ENCODE data around the gene DYNLRB1. TPM values are rescaled to one million over a fixed set of nuclear protein-coding genes. Genes with fewer than 3 reads are reported as not detected.
"Not testable (repeated sequence)": the region's sequence is repeated elsewhere in the genome, so short reads cannot be mapped to it uniquely, and the experiment has no call there.

The DYNLRB1 gene
- total RNA-seq, 5 donors from 2014 or later (not counting 1 experiment from before 2014, with no cell fraction given): 49.6 to 83.6 (median 73.8) TPM

DNA sequence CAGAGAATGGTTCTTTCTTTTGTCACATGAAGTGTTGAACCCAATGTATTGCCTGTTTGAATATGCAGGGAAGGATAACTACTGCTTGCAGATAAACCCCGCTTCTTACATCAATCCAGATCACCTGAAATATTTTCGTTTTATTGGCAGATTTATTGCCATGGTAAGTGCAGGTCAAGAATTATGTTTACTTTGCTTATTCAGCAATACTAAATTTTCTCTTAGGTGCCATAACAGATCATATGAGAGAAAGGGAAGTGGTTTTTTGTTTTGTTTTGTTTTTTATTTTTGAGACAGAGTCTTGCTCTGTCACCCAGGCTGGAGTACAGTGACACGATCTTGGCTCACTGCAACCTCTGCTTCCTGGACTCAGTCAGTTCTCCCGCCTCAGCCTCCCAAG, 36.6 kb upstream of the DYNLRB1 start:
- Mint-ChIP-seq H3K27me3 (no peaks in the 10 kb centered on the region), H3K36me3 (peaks cover 67% of the 10 kb centered on the region), H3K4me1 (peaks cover 7 to 9% (median 8%) of the 10 kb centered on the region in 3 donors), H3K9me3 (peaks cover 0 to 8% (median 0%) of the 10 kb centered on the region in 3 donors), H3K4me3 (no peak overlapping the region), H3K27ac (no peak overlapping the region)
- H3K36me3 ChIP-seq (ENCODE audit: control insufficient read depth in 2 of 2, extremely low read depth in 1 of 2, insufficient read depth in 1 of 2, low read length in 1 of 2): peaks cover 14 to 49% of the 10 kb centered on the region in 2 donors
- H3K27ac ChIP-seq (ENCODE audit: low read length): no peak overlapping the region
- ChIA-PET POLR2A (no interaction called here), CTCF (interaction anchor here in 1 of 2 donors (0.6 kb wide), 1 partner anchor 130 kb away, joined by 4 read pairs; no protein-coding TSS in a partner anchor)
- H3K4me1 ChIP-seq (ENCODE audit: control insufficient read depth in 1 of 2, extremely low read depth in 1 of 2, insufficient read depth in 2 of 2, low read length in 2 of 2): no peaks in the 10 kb centered on the region
- H3K9me3 ChIP-seq: no peaks in the 10 kb centered on the region
- no peaks in the 10 kb centered on the region for H3K27me3 ChIP-seq (replicated peaks in 1 of 2; ENCODE audit: control insufficient read depth in 2 of 2, extremely low read depth in 1 of 2, insufficient read depth in 2 of 2, low read length in 1 of 2)
- no peak for ATAC-seq (replicated peaks in 1 of 4)
- H3K4me3 ChIP-seq (ENCODE audit: control insufficient read depth in 1 of 2, extremely low read depth in 1 of 2, low read length in 1 of 2): no peak overlapping the region
- WGBS (ENCODE audit: insufficient coverage): no CpG with 5 or more reads among the region's 4 CpGs
- no peak for DNase-seq

DNA sequence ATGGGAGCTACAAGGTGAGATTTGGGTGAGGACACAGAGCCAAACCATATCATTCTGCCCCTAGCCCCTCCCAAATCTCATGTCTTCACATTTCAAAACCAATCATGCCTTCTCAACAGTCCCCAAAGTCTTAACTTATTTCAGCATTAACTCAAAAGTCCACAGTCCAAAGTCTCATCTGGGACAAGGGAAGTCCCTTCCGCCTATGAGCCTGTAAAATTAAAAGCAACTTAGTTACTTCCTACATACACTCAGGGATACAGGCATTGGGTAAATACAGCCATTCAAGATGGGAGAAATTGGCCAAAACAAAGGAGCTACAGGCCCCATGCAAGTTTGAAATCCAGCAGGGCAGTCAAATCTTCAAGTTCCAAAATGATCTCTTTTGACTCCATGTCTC, 34.1 kb upstream of the DYNLRB1 start:
- H3K4me1 ChIP-seq (ENCODE audit: control insufficient read depth in 1 of 2, extremely low read depth in 1 of 2, insufficient read depth in 2 of 2, low read length in 2 of 2); H3K4me1 Mint-ChIP-seq; H3K4me3 ChIP-seq (ENCODE audit: control insufficient read depth in 1 of 2, extremely low read depth in 1 of 2, low read length in 1 of 2); CTCF ChIA-PET; ATAC-seq (replicated peaks in 1 of 4); H3K4me3 Mint-ChIP-seq; DNase-seq; H3K27me3 ChIP-seq (replicated peaks in 1 of 2; ENCODE audit: control insufficient read depth in 2 of 2, extremely low read depth in 1 of 2, insufficient read depth in 2 of 2, low read length in 1 of 2); H3K9me3 ChIP-seq; H3K9me3 Mint-ChIP-seq; H3K27me3 Mint-ChIP-seq; H3K27ac Mint-ChIP-seq; POLR2A ChIA-PET; H3K27ac ChIP-seq (ENCODE audit: low read length): not testable (repeated sequence)
- H3K36me3 ChIP-seq (ENCODE audit: control insufficient read depth in 2 of 2, extremely low read depth in 1 of 2, insufficient read depth in 1 of 2, low read length in 1 of 2): peaks cover 14 to 57% of the 10 kb centered on the region in 2 donors
- peaks cover 66% of the 10 kb centered on the region for H3K36me3 Mint-ChIP-seq
- WGBS (ENCODE audit: insufficient coverage): no CpG with 5 or more reads among the region's 1 CpG

- not testable (repeated sequence) for H3K9me3 Mint-ChIP-seq; H3K27me3 ChIP-seq (replicated peaks in 1 of 2; ENCODE audit: control insufficient read depth in 2 of 2, extremely low read depth in 1 of 2, insufficient read depth in 2 of 2, low read length in 1 of 2); H3K27ac Mint-ChIP-seq
Measured at GRCh38 chr20:34483585-34484220, 32.5 kb upstream of the DYNLRB1 start.

DNA sequence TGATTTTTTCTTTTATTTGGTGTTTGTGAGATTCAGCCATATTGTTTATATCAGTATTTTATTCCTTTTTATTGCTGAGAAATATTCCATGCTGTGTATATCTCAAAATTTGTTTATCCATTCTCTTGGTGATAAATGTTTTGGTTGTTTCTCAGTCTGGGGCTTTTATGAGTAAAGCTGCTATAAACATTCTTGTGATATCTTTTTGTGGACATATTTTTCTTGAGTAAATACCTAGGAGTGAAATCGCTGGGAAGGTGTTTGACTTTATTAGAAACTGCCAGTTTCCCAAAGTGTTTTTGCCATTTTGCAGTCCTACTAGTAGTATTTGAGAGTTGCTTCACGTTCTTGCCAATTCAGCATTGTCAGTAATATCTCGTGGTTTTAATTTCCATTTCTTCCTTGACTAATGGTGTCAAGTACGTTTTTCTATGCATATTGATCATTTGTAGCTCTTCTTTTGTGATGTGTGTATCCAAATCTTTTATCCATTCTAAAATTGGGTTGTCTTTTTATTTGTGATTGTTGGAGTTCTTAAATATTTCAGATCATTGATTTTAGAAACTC, 31.1 kb upstream of the DYNLRB1 start:
- 86% methylated on average over 2 of the region's 4 CpGs for WGBS (ENCODE audit: insufficient coverage)
- H3K27ac Mint-ChIP-seq: no peak overlapping the region
- ChIA-PET CTCF (no interaction called here), POLR2A (interaction anchor here (0.6 kb wide), 3 partner anchors 10 to 1605 kb away, joined by 4 to 9 read pairs (median 5); no protein-coding TSS in a partner anchor)
- H3K27ac ChIP-seq (ENCODE audit: low read length): no peak overlapping the region
- H3K27me3 Mint-ChIP-seq: no peaks in the 10 kb centered on the region
- no peak overlapping the region for H3K4me3 ChIP-seq (ENCODE audit: control insufficient read depth in 1 of 2, extremely low read depth in 1 of 2, low read length in 1 of 2)
- no peak overlapping the region for H3K4me3 Mint-ChIP-seq
- peaks cover 0 to 8% (median 0%) of the 10 kb centered on the region in 3 donors for H3K9me3 Mint-ChIP-seq
- H3K36me3 ChIP-seq (ENCODE audit: control insufficient read depth in 2 of 2, extremely low read depth in 1 of 2, insufficient read depth in 1 of 2, low read length in 1 of 2): peaks cover 11 to 65% of the 10 kb centered on the region in 2 donors
- H3K36me3 Mint-ChIP-seq: peaks cover 63% of the 10 kb centered on the region
- DNase-seq (no peak), ATAC-seq (replicated peaks in 1 of 4) (no peak)
- no peaks in the 10 kb centered on the region for H3K27me3 ChIP-seq (replicated peaks in 1 of 2; ENCODE audit: control insufficient read depth in 2 of 2, extremely low read depth in 1 of 2, insufficient read depth in 2 of 2, low read length in 1 of 2)
- no peaks in the 10 kb centered on the region for H3K9me3 ChIP-seq
- no peaks in the 10 kb centered on the region for H3K4me1 Mint-ChIP-seq
- no peaks in the 10 kb centered on the region for H3K4me1 ChIP-seq (ENCODE audit: control insufficient read depth in 1 of 2, extremely low read depth in 1 of 2, insufficient read depth in 2 of 2, low read length in 2 of 2)

More at GRCh38 chr20:34483585-34484220, 32.5 kb upstream of the DYNLRB1 start:
- ATAC-seq (replicated peaks in 1 of 4); CTCF ChIA-PET; H3K4me3 Mint-ChIP-seq; H3K27me3 Mint-ChIP-seq; H3K4me1 Mint-ChIP-seq; POLR2A ChIA-PET; DNase-seq; H3K9me3 ChIP-seq; H3K4me1 ChIP-seq (ENCODE audit: control insufficient read depth in 1 of 2, extremely low read depth in 1 of 2, insufficient read depth in 2 of 2, low read length in 2 of 2); H3K27ac ChIP-seq (ENCODE audit: low read length); H3K4me3 ChIP-seq (ENCODE audit: control insufficient read depth in 1 of 2, extremely low read depth in 1 of 2, low read length in 1 of 2): not testable (repeated sequence)
- peaks cover 14 to 55% of the 10 kb centered on the region in 2 donors for H3K36me3 ChIP-seq (ENCODE audit: control insufficient read depth in 2 of 2, extremely low read depth in 1 of 2, insufficient read depth in 1 of 2, low read length in 1 of 2)
- no CpG with 5 or more reads among the region's 3 CpGs for WGBS (ENCODE audit: insufficient coverage)
- H3K36me3 Mint-ChIP-seq: peaks cover 66% of the 10 kb centered on the region

- no peaks in the 10 kb centered on the region for H3K4me1 ChIP-seq (ENCODE audit: control insufficient read depth in 1 of 2, extremely low read depth in 1 of 2, insufficient read depth in 2 of 2, low read length in 2 of 2)
- ChIA-PET POLR2A (interaction anchor here in 1 of 2 donors (0.5 kb wide), 1 partner anchor 127 kb away, joined by 8 read pairs; no protein-coding TSS in a partner anchor), CTCF (interaction anchor here in 1 of 2 donors (0.7 kb wide), 1 partner anchor 1836 kb away, joined by 3 read pairs; no protein-coding TSS in a partner anchor)
- Mint-ChIP-seq H3K36me3 (peaks cover 52% of the 10 kb centered on the region), H3K4me1 (peaks cover 0 to 2% (median 0%) of the 10 kb centered on the region in 3 donors), H3K4me3 (no peak overlapping the region), H3K27ac (no peak overlapping the region), H3K27me3 (no peaks in the 10 kb centered on the region), H3K9me3 (no peaks in the 10 kb centered on the region)
- no peaks in the 10 kb centered on the region for H3K27me3 ChIP-seq (replicated peaks in 1 of 2; ENCODE audit: control insufficient read depth in 2 of 2, extremely low read depth in 1 of 2, insufficient read depth in 2 of 2, low read length in 1 of 2)
- no peak overlapping the region for H3K4me3 ChIP-seq (ENCODE audit: control insufficient read depth in 1 of 2, extremely low read depth in 1 of 2, low read length in 1 of 2)
- no CpG with 5 or more reads among the region's 4 CpGs for WGBS (ENCODE audit: insufficient coverage)
- no peak for ATAC-seq (replicated peaks in 1 of 4)
- no peaks in the 10 kb centered on the region for H3K9me3 ChIP-seq
- DNase-seq: no peak
- peaks cover 0 to 61% of the 10 kb centered on the region in 2 donors for H3K36me3 ChIP-seq (ENCODE audit: control insufficient read depth in 2 of 2, extremely low read depth in 1 of 2, insufficient read depth in 1 of 2, low read length in 1 of 2)
- no peak overlapping the region for H3K27ac ChIP-seq (ENCODE audit: low read length)
Measured at GRCh38 chr20:34491226-34491931, 24.8 kb upstream of the DYNLRB1 start.

- peaks cover 0 to 2% (median 0%) of the 10 kb centered on the region in 3 donors for H3K4me1 Mint-ChIP-seq
- H3K4me3 Mint-ChIP-seq: no peak overlapping the region
- H3K4me1 ChIP-seq (ENCODE audit: control insufficient read depth in 1 of 2, extremely low read depth in 1 of 2, insufficient read depth in 2 of 2, low read length in 2 of 2): no peaks in the 10 kb centered on the region
- ChIA-PET CTCF (no interaction called here), POLR2A (interaction anchor here in 1 of 2 donors (0.7 kb wide), 1 partner anchor 955 kb away, joined by 5 read pairs; no protein-coding TSS in a partner anchor)
- no peak overlapping the region for H3K27ac Mint-ChIP-seq
- H3K36me3 ChIP-seq (ENCODE audit: control insufficient read depth in 2 of 2, extremely low read depth in 1 of 2, insufficient read depth in 1 of 2, low read length in 1 of 2): peaks cover 0 to 59% of the 10 kb centered on the region in 2 donors
- no peaks in the 10 kb centered on the region for H3K9me3 Mint-ChIP-seq
- DNase-seq: no peak
- no peaks in the 10 kb centered on the region for H3K27me3 ChIP-seq (replicated peaks in 1 of 2; ENCODE audit: control insufficient read depth in 2 of 2, extremely low read depth in 1 of 2, insufficient read depth in 2 of 2, low read length in 1 of 2)
- H3K9me3 ChIP-seq: no peaks in the 10 kb centered on the region
- no CpG with 5 or more reads among the region's 4 CpGs for WGBS (ENCODE audit: insufficient coverage)
- no peak overlapping the region for H3K27ac ChIP-seq (ENCODE audit: low read length)
- no peaks in the 10 kb centered on the region for H3K27me3 Mint-ChIP-seq
- H3K36me3 Mint-ChIP-seq: peaks cover 53% of the 10 kb centered on the region
- no peak overlapping the region for H3K4me3 ChIP-seq (ENCODE audit: control insufficient read depth in 1 of 2, extremely low read depth in 1 of 2, low read length in 1 of 2)
- no peak for ATAC-seq (replicated peaks in 1 of 4)
Measured at GRCh38 chr20:34491932-34492509, 24.2 kb upstream of the DYNLRB1 start.
